Left ventricle myocardium inferior (tissue), 1 donor: ENCODE data around the gene PAK2. TPM values are rescaled to one million over a fixed set of nuclear protein-coding genes. Genes with fewer than 3 reads are reported as not detected.

Experiments
- total RNA-seq: library from RNA; stranded (reverse); fragmentation: NEBNext Ultra II Directional; extraction: Animal tissue kit (Norgen Biotek cat#: 25700); gene quantifications from one replicate; pipeline ENCODE4 v1.2.1, GENCODE V29; 2021
- donor health status: DM: no; HTN: yes; CAD: no; lungs with severe emphysema.

PAK2 gene
- total RNA-seq, 1 donor from 2014 or later: 45.7 TPM

Other genes with a start within 250 kb of the PAK2 start
- 18.9 TPM for gene RNF168, start 236.1 kb upstream of the PAK2 start, total RNA-seq
- 73.0 TPM for gene SMCO1, start 224.5 kb upstream of the PAK2 start, total RNA-seq
- gene WDR53, start 171.3 kb upstream of the PAK2 start, total RNA-seq: 10.0 TPM
- 7.3 TPM for gene FBXO45, start 171.2 kb upstream of the PAK2 start, total RNA-seq
- 2.4 TPM for gene NRROS, start 100.2 kb upstream of the PAK2 start, total RNA-seq
- gene CEP19, start 27.6 kb upstream of the PAK2 start, total RNA-seq: 1.5 TPM
- 15.6 TPM for gene PIGX, start 27.5 kb upstream of the PAK2 start, total RNA-seq
- gene SENP5, start 128.1 kb downstream of the PAK2 start, total RNA-seq: 16.7 TPM
- 36.9 TPM for gene NCBP2, start 202.7 kb downstream of the PAK2 start, total RNA-seq
- gene PIGZ, start 229.0 kb downstream of the PAK2 start, total RNA-seq: 3.7 TPM